GM18508 (cell line): ENCODE data around the gene STIM1.
A peak's percentile ranks its signal among the peaks of the same experiment; 100 is the strongest.

Experiments
- ATAC-seq: cut with Tn5 transposase; IDR thresholded peaks from one replicate; pipeline ENCODE4 v1.9.1; 2021; ENCODE audit warnings: moderate number of reproducible peaks; ENCODE audit not compliant: insufficient read depth, unreplicated experiment

STIM1 gene

DNA sequence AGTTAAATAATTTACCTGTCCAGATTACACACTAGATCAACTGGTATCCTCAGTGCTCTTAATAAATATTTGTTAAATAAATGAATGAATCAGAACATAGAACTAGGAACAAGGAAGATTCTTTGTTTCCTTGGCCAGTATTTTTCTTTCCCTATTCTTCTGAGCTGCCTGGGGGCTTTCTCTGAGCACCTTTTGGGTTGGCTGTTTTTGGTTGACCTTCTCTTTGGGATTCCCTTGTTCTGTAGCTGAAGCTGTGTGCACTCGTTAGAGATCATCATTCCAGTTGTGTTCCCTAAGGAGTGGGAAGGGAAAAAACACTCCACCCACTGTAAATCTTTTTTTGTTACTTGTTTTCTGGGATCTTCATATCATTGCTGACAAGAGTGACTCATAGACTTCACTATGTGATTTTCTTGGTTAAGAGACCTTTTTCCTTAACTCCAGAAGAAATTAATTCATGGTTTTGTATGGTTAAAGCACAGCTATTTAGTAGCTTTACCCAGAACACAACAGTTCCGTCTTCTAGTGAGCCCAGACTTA, 84.3 kb downstream of the STIM1 start:
- ATAC-seq = no peak

DNA sequence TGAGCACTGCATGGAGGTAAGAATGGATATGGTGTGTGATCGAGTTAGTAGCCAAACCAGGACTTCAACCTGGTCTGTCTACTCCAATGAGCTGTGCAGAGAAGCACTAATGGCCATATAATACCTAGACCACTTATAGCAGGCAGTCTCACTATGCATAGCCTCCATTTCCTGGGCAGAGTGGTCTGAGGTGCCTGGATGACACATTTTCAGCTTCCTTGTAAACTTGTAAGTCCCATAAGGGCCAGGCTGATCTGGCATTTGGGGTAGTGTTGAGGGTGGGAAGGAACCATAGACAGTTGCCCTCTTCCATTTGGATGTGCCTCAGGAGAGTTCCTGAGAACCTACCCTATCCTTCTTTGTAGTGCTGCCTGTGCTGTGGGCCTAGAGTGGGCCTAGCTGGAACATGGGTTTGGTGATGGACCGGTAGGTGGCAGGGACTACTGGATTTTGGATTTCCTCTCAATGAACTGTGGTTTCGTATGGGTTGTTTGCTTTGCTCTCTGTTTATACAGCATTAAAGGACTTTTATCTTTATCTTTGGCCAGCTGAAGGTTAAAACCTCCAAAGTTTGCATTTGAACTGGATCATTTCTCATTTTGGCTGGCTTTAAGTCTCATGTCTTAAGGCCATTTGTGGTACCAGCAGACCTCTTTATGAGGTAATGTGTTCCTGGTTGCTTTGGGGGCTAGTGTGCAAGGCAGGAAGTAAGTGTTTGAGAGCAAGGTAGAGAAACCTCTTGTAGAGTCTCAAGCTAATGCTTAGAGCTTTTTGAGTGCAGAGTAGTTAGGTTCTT, 86.9 kb downstream of the STIM1 start:
- no peak for ATAC-seq

DNA sequence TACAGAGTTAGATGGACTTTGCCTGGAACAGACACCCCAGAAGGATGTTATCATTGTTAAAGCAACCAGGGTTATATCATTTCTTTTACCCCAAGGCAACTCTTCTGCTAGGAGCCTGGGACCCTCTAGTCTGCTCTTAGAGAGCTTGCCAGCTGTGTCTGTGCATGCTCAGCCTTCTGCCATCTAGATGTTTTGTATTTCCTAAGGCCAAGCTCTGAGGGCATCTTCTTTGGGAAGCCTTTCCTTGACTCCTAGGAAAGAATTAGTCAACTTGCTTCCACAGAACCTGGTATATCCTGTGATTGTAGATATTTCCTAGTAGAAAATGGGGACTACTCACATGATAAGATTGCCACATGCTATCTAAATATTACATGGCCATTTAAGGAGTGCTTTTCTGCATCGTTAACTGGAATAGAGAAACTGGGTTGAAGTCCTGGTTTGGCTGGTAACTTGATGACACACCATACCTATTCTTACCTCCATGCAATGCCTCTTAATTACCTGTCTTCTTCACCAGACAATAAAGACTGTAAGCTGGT, 87.6 kb downstream of the STIM1 start:
- ATAC-seq = no peak

DNA sequence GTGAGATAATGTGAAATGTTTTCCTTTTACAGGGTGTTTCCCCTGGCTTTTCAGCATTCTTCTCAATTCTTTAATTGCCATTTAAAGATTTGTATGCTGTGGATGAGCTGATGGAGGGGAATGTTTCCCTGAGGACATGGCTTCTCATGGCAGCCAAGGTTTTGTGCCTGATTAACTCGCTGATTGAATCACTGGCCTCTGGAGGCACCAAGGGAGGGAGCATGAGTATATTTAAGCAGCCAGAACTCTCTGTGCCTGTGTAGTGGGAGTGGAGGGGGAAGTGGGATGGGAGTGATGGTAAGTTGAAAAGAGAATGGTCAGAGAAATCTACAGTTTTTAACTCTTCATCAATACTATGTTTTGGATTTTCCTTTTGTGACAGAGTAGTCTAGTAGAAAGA, 88.7 kb downstream of the STIM1 start:
- ATAC-seq = no peak

DNA sequence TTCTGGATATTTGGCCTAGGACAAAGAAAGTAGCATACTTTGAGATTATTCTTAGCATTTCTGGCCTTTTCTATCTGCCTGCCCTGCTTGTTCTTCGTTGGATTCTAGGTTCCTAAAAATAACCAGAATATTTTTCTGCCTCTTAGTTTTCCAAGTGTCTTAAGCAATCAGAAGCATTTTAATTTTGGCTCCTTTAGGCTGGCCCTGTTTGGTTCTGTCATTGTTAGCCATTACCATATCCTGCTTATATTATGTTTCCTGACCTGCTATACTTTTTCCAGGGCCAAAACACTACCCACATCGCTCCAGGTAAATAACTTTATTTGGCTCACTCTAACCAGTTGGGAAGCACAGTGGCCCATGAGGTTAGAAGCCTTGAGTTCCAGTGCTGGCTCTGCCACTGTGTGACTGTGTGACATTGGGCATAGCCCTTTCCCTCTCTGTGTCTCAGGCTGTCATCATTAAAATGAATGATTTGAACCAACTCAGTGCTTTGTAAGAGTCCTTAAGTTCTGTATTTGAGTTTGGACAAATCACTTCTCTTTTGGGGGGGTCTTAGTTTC, 91.1 kb downstream of the STIM1 start:
- ATAC-seq = no peak

DNA sequence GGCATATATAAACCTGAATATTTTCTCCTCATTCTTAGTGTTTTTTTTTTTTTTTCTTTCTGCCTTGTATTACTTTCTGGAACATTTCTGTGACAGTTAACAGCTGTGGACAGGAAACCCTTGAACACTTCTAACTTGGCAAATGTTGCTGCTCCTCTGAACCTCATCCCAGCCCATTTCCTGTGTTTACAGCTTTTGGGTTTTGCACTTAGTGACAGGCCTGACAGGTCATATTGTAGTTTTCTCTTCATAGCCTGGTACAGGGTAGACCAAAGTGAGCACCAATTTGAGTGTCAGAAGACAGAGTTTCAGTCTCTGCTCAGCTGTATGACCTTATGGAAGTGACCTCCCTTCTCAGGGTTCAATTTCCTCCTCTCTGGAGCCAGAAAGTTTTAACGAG, 91.6 kb downstream of the STIM1 start:
- peak; percentile 52 for ATAC-seq

DNA sequence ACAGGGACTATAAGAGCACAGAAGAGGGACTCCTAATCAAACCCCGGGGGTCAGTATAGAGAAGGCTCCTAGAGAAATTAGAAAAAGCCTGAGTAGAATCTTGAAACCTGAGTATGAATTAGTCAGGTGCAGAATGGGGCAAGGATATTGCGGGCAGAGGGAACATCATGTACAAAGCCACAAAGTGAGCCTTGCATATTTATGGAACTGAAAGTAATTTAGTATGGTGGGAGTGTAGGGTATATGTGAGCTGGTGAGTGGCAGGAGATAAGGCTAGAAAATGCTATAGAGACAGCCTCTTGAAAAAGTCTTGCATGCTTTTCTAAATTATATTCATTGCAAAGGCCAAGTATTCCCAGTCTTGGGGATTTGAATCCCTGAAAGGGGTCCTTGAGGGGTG, 93.7 kb downstream of the STIM1 start:
- no peak for ATAC-seq

DNA sequence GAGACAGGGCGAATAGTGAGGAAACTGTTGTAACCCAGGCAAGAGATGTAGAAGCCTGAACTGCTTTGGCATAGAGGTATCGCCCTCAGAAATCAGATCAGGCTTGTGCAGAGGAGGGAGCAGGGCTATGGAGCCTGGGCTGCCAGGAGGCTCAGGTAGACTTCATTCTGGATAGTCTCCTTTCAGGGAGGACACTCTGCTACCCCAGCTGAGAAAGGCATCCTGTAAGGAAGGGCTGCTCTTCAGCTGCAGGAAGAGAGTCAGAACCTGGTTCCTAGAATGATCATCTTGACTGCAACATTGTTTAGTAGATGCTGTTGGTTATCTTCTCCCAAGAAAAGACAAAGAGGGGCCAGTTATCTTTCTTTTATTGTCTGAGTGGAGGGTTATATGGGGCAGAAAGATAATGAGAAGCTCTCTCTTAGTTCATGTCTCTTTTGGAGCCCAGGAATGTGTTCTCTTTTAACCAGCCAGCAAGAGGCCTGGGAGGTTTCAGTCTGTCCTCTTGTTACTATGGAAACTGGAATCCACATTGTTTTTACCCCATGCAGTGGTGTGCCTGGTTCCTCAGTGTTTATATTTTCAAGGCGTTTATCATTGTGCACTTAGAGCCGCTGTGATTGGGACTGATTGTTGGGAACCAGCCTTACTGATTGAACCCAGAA, 95.7 kb downstream of the STIM1 start:
- ATAC-seq = no peak

DNA sequence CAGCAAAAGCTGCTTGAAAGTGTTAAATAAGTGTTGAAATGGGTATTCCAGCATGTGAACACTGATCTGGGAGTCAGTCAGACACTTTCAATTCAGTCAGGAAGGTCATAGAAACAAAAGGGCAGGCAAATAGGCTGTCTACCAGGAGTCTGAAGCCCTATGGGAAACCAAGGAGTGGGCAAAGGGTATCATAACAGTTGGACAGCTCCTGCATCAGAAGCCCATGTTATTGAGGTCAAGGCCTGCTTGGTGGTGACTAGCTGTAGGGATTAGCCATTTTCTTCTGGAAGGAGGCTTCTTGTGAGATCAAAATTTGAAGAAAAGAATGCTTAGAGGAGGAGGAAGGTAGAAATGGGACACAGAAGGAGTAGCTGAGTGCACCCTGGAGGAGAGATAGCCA, 97.3 kb downstream of the STIM1 start:
- ATAC-seq = no peak

DNA sequence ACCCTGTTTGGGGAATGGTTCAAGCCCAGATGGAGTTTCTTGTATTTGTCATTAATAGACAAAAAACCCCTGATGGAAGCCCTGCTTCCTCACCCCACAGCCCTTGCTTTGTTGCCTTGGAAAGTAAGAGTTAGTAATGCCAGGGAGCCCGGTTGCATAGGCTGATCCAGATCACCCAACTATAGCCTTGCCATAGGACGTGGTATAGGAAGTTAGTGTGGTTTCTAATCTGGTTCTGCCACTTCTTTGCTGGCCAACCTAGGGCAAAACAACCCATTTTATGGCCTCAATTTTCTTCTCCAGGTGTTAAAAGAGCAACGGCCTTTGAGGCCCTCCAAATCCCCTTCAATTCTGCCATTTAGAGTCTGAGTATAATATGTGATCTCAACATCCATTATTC, 97.9 kb downstream of the STIM1 start:
- ATAC-seq = no peak

DNA sequence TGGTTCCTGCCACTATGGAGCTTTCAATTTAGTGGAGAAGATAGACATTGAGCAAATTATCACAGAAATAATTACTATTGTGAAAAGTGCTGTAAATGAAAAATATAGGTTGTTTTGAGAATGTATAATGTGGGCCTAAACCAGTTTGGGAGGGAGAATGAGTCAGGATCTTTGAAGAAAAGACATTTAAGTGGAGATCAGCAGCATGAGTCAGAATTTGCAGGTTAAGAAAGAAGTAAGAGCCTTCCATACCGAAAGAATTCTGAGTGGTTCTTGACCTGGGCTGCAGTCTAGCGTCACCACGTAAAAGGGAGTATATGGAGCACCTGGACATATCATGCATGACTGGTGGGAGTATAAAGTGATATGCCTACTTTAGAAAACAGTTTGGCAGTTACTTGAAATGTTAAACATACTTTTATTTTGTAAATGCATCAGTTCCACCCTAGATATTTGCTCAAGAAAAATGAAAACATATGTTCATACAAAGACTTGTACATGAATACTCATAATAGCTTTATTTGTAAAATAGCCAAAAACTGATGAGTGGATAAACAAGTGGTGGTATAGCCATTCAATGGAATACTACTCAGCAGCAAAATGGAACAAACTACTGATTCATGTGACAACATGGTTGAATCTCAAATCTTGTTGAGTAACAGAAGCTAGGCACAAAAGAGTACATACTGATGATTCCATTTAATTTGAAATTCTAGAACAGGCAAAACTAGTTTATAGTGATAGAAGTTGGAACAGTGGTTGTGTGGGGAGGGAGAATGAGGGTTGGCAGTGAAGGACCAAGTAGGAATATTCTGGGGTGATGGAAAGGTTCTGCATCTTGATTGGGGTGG, 99.2 kb downstream of the STIM1 start:
- no peak for ATAC-seq

DNA sequence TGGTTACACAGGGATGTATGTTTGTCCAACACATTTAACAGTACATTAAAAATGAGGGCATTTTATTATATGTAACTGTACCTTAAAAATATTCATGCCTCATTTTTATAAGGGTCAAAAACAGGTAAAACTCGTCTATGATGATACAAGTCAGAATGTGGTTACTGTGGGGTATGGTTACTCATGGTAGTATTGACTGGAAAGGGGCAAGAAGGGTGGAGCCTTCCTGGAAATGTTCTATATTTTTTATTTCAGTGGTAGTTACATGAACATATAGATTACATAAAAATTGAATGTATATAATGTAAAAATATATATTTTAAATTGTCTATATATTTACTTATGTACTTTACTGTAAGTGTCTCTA, 99.8 kb downstream of the STIM1 start:
- ATAC-seq = no peak

DNA sequence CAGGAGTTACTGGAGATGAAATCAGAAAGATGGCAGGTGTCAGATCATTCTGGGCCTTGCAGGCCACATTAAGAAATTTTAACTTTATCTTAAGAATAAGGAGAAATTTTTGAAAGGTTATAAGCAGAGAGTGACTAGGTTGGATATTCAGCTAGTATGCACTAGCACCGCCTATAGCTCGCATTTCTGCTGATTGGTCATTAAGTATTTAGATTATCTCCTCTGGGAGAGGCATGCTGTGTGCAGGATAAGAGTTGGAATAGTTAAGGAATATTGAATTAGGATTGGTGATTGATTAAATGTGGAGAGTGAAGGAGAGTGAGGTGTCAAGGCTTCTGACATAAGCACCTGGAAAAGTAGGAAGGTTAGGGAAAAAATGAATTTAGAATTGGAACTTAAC, 100.6 kb downstream of the STIM1 start:
- no peak for ATAC-seq

DNA sequence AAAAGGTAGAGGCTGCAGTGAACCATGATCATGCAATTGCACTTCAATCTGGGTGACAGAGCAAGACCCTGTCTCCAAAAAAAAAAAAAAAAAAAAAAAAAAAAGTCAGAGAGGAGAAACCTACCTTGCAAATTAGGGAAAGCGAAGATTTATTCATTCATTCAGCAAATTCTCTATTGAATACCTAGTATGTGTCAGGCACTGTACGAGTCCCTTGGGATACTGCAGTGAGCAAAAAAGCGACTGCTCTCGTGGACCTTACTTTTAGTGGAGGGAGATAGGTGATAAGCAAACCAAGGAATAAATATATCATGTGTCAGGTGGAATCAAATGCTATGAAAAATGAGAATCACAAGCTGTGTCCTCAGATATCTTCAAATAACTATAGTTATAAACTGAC, 101.3 kb downstream of the STIM1 start:
- ATAC-seq = no peak

DNA sequence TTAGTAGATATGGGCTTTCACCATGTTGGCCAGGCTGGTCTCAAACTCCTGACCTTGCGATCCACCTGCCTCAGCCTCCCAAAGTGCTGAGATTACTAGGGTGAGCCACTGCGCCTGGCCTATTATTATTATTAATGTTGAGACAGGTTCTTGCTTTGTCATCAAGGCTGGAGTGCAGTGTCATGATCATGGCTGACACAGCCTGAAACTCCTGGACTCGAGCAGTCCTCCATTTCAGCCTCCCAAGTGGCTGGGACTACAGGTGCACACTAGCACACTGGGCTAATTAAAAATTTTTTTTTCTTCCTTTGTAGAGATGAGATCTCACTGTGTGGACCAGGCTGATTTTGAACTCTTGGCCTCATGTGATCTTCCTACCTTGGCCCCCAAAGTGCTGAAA, 102.0 kb downstream of the STIM1 start:
- ATAC-seq = no peak

DNA sequence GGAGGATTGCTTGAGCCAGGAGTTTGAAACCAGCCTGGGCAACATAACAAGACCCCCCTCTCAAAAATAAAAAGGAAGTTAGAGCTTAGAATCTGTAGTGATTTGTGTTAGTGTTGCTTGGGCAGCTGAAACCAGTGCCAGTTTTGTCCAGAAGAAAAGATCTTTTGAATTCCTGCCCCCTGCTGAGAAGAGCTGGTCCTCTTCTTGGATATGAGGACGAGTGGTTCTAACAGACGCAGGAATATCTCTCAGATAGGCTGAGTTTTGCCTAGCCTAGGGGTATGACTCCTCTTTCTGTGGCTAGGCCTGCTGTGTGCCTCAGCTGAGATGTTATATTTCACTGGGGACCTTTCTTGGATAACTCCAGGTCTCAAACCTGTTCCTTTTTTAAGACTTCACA, 102.8 kb downstream of the STIM1 start:
- no peak for ATAC-seq

DNA sequence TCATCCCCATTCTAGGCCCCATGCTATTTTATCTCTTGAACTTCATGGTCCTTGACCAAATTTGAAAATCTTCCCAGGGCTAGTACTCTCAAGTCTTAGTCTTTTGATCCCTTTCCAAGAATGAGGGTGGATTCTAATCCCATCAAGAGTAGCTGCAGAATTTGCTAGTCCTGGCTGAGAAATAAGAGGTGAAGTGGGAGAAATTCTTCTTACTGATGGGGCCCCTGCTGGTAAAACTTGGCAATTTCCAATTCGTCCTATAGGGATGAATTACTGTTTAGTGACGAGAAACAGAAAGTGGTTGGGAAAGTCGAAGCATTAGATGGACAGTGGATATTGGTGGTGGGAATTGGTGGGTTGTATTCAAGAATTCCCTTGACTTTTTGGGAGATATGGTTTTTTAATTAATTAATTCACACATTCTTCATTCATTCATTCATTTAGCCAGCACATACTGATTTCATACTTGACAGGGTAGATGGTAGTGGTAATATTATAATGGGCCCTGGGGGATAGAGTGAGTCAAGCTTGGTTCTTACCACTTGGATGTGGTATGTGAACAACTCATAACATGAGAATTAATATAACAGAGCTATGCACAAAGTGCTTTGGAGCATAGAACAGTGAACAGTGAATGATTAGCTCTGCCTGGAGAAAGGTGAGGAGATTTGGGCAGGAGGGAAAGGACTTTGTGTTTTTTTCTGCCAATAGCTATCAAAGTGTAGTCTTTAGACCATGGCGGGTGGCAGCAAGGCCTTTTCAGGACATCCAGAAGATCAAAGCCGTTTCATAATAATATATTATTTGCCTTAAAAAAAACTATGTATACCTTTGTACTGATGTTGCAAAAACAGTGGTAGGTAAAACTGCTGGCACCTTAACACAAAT, 103.8 kb downstream of the STIM1 start:
- ATAC-seq = no peak

DNA sequence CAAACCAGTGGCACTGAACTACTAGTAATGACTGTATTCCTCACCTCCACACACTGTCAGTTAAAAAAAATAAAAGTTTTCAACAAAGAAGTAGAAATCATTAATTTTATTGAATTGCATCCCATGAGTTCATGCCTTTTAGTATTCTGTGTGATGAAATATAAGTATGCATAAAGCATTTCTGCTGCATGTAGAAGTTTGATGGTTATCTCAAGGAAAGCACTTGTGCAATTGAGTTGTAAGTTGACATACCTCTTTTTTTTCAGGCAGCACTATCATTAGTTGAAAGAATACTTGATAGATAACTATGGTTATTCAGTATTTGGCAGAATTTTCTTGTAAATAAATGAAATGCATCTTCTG, 104.4 kb downstream of the STIM1 start:
- ATAC-seq = no peak

DNA sequence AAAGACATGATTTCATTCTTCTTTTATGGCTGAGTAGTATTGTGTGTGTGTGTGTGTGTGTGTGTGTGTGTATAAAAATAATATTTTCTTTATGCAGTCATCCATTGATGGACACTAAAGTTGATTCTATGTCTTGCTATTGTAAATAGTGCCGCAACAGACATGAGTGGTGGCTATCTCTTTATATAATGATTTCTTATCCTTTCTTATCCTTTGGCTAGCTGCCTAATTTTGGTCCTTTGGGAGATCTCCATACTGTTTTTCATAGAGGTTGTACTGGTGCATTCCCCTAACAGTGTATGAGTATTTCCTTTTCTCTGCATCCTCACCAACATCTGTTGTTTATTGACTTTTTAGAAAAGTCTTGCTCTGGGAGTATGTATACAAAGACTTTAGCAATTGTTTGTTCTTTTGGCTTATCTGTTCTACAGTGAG, 107.0 kb downstream of the STIM1 start:
- ATAC-seq = no peak
